ENCODE measurements around the gene TSPAN1.
A peak's percentile ranks its signal among the peaks of the same experiment; 100 is the strongest.

TSPAN1 gene

DNA sequence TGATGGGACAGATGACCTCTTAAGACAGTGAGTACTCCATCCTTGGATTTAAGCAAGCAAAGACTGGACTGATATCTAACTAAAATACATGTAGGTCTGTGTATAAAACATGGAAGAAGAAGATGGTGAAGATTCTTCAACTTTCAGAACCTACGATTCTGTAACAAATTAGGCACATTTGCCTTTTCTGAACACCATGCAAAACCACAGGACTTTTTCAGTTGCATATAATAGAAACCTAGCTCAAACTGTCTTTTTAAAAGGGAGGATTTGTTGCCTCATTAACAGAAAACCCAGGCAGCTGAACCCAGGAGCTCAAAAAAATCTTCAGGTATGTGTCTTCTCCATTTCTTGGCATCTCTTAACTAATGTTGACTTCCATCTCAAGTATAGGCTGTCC, 14.7 kb upstream of the TSPAN1 start:
- DNase-seq (ENCODE audit: low read depth in 2 of 2) = no peak

DNA sequence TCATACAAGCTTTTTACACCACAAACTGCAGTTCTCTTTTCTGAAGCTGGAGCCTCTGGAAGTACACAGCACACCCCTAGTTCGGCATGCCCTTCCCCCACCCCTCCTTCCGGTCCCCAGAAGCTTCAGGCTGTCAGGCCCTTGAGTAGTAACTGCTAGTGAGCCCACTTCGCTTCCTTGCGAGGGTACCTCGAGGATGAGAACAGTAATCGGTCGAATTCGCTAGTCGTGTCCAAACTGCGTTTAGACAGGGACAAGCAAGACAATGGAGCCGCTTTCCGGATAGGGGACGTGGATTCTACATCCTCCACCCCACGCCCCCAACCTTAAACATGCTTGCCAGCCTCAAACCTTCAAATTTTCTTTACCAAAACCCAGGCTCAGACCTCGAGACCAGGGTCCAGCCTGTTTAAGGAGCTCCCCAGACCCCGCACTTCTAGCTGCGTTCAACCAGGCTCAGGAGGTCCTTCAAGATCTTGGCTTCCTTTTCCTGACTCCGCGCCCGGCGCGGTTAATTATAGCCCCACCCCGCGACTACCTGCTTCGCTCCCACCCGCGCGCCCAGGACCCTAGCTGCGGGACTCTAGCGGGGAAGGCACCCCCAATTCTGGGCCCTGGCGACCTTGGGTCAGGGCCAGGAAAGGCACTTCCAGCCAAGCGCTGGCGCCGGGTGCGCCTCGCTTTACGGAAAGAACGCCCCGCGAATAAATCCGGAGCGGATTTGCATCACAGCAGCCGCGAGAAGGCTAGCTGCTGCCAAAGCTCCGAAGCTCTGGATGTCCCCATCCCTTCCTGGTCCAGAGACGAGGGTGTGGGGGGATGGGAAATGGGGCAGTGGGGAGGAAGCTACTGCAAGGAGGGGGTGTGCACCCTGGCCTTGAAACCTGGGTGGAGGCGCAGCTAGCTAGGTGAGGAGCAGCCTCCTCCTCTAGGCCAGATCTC, 8.1 kb upstream of the TSPAN1 start:
- DNase-seq (ENCODE audit: low read depth in 2 of 2) = peak; percentile 9 to 22

DNA sequence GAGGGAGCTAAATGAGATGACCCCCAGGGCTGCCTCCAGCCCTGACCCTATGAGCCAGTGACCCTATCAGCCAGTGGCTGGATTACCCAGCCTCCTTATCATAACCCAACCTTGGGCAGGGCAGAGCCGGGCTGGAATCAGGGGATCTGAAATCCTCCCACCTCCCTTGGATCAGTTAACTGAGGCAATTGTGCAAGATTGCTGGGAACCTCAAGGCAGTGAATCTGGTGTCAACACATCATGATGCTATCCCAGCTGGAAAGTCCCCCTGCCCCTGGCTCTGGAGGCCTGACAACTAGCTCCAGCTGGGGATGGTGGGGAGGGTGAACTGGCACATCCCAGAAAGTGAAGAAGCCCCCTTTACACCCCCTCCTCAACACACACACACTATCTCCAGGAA, 6.4 kb upstream of the TSPAN1 start:
- DNase-seq (ENCODE audit: low read depth in 2 of 2) = no peak

DNA sequence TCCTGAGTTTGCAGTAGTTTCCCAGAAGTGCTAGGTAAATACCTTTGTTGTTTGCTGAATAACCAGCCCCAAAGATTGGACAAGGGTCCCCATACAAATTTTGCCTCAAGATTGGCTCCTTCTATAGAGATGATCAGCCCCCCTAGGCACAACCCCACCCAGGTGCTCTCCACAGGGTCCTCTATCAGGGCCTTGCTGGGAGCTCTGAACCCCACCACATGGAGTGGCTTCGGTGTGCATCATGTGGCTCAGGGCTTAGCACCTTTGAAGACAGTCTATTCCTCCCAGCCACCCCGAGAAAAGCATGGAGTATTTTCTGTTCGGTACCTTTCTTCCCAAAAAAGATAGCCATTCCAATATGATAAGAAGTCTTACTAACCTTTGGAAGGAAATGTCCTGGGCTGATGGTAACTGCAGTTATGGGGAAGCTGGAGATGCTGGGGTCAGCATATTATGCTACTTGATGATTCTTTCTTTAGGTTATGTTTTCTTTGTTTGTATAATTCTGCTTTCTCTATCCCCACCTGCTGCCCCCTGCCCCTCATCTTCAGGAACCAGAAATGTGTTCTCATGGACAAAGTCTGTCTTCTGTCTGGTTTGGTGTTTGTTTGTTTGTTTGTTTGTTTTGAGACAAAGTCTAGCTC, 5.0 kb upstream of the TSPAN1 start:
- DNase-seq (ENCODE audit: low read depth in 2 of 2) = no peak

DNA sequence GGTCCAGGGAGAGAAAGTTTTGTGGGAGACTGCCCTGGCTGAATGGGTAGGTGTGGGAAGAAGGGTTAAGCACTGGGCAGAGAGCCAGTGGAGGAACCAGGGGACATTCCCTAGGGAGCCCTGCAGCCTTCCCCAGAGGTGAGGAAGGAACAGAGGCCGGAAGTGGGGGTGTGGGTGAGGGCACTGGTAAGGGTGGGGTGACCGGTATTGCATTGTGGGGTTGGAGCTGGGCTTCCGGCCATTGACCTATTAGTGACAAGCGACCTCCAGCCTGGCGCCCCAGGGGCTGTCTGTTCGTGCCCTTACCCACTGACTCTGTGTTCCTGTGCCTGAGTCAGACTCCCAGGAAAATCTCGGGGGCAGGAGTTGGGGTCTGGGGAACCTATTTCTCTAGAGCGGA, 3.5 kb upstream of the TSPAN1 start:
- DNase-seq (ENCODE audit: low read depth in 2 of 2) = no peak

DNA sequence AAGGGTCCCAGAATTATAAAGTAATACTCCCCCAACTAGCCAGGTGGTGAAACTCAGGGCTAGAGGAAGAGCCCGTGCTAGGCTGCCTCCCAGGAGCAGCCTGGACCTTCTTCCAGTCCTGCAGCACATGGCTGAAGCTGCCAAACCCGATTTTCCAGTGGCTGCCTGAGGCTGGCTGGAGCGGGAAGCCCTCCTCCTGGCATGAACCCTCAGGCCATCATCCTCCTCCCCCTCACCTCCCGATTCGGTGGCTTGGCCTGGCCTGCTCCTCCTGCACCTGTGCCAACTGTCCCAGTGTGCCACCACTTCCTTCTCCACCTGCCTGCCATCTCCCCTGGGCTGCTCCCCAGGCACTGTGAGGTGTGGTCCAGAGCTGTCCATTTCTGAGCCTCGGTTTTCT, 3.0 kb upstream of the TSPAN1 start:
- DNase-seq (ENCODE audit: low read depth in 2 of 2) = no peak

DNA sequence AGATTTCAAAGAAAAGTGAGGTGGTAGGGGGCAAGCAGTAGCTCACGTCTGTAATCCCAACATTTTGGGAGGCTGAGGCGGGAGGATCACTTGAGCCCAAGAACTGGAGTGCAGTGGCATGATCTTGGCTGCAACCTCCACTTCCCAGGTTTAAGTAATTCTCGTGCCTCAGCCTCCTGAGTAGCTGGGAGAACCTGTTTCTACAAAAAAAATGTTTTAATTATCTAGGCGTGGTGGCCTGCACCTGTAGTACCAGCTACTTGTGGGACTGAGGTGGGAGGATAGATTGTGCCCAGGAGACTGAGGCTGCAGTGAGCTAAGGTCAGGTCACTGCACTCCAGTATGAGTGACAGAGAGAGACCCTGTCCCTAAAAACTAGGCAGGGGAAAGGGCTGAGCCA, 2.6 kb upstream of the TSPAN1 start:
- no peak for DNase-seq (ENCODE audit: low read depth in 2 of 2)

DNA sequence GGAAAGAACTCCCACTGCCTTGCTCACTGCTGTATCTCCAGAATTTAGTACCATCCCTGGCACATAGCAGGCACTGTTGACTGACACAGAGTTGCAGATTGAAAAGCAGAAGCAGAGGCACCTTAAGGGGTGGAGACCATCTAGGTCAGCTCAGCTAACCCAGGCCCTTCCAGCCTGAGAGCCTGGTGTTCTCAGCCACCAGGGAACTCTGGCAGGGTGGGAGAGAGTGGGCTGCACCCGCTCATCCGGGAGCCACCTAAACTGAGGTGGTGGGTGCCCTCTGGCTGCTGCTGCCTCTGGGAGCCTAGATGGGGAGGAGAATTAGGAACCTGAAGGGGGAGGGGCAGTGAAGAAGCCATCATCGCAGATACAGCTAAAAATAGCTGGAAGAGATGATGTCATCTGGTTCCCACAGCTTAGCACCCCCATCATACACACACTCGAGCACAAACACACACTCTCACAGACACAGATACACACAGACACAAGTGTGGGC, 1.5 kb upstream of the TSPAN1 start:
- DNase-seq (ENCODE audit: low read depth in 2 of 2) = no peak

DNA sequence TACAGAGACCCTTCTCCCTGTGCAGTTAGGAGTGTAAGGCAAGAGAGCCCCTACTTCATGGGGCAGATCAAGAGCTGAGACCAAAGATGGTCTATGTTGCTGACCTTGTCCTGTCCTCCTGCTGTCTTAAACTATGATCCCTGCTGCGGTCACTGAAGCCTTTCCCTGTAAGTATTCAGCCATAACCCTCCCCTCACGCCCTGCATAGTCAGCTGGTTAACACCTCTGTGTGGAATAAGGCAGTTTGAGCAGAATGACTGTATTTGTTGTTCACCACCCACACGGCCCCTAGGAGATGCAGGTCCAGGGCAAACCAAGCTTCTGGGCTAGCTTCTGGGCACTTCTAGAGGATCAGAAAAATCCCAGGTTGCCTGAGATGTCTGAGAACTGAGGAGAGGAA, 356 bp downstream of the TSPAN1 start:
- no peak for DNase-seq (ENCODE audit: low read depth in 2 of 2)

DNA sequence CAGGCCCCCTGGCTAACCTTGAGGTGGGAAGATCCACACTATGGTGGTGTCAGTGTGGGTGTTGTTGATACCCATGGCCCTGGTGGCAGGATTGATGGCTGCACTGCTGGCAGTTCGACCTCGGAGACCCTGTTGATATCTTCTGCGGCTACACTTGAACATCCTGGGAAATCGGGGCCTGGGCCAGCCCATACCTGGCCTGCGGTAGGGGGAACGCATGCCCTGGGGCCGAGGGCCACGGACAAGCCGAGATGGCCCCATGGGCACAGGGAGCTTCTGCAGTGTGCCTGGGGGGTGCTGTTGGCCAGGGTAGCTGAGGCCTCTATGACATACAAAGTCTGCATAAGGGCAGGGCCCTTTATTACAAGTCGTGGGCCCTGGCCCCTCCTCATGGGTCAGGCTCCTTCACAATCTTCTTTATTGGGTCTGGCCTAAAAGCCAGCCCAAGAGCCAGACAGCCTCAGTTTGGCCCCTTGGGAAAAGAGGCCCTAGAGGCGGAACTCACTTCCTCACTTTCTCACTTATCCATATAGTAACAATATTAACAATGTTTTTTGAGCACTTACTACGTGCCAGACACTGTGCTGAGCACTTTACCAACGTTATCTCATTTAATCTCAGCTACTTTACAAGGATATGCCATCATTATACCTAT, 1.5 kb downstream of the TSPAN1 start, which contains the start of gene P3R3URF:
Gene P3R3URF (minus strand): TSS at position 278 of the 655 bp plus-strand sequence. CDS start 17 bp downstream, at position 261.
- no peak for DNase-seq (ENCODE audit: low read depth in 2 of 2)

DNA sequence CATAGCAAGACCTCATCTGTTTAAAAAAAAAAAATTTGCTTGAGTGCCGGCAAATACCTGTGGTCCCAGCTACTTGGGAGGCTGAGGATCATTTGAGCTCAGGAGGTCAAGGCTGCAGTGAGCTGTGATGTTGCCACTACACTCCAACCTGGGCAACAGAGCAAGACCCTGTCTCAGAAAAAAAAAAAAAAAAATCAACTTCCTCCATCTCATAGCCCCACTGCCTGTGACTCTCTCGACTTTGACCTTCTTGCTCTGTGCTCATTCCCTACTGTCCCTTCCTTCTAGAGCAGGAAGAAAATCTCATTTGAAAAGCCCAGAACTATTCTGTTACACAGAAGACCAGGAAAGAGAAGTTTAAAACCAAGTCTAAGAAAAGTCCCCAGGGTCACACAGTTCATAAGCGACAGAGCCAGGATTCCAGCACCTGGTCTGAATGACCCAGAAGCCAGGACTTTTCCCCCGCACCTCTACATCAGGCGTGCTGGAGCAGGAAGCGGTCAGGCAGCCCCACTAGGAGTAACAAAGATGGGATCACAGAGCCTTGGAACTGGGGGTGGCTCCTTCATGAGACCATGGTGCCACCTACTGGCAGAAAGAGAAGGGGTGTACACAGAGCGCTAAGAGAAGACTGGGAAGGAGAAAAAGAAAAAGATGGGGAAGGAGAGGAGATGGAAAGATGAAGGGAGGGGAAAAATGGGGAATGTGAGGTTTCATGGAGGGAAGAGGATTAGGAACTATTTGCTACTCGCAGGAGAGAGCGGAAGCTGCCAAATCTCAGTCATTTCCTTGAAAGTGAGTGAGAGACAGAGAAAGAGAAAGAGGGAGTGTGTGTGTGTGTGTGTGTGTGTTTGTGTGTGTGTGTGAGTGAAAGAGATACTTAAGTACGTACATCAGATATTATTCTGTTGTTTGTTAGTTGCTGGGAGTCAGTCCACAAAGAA, 4.5 kb downstream of the TSPAN1 start:
- DNase-seq (ENCODE audit: low read depth in 2 of 2) = peak; percentile 35 to 50

DNA sequence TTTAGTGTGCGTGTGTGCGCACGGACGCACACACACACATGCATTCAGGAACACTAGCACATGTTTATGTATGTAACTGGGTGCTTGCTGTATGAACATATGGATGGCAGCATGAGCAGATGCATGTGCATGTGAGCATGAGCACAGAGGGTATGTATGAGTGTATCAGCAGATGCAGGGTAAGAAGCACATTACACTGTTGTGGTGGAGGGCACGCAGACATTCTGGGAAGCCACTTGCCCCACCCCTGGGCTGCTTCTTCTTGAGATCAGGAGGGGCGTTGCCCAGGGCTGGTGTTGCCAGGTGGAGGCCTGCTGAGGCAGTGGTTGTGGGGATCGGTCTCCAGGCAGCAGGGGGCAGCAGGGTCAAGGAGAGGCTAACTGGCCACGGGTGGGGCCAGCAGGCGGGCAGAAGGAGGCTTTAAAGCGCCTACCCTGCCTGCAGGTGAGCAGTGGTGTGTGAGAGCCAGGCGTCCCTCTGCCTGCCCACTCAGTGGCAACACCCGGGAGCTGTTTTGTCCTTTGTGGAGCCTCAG, 5.3 kb downstream of the TSPAN1 start:
- DNase-seq (ENCODE audit: low read depth in 2 of 2) = no peak

DNA sequence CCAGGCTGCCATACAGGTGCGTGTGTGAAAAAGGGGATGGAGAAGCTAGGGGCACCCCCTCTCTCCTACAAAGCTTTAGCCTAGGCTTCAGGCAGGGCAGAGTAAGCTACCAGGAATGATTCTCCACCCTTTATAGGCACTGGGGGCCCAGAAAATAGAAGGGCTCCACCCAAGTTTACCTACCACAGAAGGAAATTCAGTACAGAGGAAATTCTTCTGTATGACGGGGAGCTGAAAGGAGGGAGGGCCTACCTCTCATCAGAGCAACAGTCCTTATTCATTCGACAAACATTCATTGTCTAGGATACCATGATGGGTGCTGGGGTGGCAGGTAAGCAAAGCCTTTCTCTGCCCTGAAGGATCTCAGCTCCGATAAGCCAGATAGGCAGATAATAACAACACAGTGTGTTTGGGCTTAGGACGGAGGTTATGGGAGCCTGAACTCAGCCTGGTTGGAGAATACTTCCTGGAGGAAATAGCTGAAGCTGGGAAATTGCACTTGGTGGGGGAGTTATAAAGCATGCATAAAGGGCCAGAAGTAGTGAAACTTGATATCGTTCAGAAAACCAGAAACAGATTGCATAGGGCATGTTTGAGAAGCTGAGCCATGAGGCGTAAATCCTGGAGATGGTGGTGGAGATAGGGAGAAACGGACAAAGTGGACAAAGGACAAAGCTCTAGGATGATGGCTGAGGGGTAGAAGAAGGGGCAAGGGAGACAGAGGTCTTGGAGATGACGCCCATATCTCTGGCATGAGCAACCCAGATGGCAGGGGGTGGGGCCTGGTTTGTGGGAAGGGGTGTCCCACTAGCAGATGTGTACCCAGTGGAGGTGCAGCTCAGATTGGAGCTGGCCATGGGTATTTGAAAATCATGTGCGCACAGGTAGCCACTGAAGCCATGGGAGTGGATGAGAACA, 6.7 kb downstream of the TSPAN1 start:
- DNase-seq (ENCODE audit: low read depth in 2 of 2) = no peak

DNA sequence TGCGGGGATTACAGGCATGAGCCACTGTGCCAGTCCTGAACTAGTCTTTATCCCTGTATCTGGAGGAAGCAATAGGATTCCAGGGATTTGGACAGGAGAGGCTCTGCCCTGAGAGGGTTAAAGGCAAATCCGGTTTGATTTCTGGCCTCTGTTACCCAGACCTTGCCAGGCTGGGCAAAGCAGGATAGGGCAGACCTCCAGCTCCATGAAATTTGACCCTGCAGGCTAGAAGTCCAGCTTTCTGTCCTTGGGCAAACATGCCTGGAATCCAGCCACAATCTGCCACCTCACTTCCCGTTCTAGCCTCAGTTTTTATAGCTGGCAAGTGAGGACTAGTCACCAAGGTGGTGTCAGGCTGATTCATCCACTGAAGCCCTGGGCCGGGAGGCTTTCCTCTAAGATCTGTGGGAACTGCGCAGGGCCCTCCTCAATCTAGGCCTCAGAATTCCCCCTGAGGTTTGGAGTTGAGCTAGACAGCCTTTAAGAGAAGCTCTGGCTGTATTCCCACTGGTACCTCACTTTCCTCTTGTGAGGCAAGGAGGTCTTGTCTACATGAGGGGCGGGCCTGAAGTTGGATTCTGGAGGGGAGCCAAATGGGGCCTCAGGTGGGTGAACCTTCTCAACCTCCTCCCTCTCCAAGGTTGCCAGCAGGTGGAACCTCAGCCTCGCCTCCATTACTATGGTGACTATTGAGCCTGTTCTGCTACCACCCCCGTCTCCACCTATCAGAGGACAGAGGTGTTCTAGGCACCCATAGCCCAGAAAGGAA, 8.4 kb downstream of the TSPAN1 start:
- DNase-seq (ENCODE audit: low read depth in 2 of 2) = no peak

DNA sequence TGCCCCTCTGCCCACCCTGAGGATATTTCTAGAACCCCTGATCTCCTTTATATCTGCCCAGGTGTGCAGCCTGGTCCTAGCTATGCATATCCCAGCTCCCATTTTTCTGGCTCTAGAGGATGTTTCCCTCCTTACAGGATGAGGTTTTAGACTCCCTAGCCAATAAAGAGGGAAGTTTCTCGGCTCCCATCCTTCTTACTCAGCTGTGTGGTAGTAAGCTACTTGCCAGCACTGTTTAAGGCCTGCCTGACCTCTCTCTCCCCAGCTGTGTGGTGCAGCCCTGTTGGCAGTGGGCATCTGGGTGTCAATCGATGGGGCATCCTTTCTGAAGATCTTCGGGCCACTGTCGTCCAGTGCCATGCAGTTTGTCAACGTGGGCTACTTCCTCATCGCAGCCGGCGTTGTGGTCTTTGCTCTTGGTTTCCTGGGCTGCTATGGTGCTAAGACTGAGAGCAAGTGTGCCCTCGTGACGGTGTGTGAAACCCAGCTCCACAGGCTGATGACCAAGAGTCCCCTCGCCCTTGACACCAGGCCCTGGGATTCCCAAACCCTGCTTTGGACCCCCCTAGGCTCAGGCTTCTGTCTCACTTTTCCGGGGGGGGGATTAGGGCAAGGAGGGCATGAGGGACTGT, 9.2 kb downstream of the TSPAN1 start:
- no peak for DNase-seq (ENCODE audit: low read depth in 2 of 2)

DNA sequence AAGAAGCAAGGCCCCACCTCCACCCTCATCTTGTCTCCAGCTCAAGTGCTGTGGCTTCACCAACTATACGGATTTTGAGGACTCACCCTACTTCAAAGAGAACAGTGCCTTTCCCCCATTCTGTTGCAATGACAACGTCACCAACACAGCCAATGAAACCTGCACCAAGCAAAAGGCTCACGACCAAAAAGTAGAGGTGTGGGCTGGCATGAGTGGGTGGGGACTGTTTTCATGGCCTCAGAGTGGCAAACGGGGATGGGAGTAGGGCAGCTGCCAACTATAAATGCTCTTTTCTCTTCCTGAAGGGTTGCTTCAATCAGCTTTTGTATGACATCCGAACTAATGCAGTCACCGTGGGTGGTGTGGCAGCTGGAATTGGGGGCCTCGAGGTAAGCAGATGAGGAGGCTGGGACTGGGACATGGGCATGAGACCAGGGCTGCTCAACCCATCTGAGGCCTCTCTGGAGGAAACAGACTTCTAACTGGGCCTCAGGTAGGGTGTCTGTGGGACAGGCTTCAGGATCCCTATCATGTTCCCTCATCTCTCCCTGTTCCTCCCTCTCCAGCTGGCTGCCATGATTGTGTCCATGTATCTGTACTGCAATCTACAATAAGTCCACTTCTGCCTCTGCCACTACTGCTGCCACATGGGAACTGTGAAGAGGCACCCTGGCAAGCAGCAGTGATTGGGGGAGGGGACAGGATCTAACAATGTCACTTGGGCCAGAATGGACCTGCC, 10.2 kb downstream of the TSPAN1 start:
- DNase-seq (ENCODE audit: low read depth in 2 of 2) = peak; percentile 29 to 46

DNA sequence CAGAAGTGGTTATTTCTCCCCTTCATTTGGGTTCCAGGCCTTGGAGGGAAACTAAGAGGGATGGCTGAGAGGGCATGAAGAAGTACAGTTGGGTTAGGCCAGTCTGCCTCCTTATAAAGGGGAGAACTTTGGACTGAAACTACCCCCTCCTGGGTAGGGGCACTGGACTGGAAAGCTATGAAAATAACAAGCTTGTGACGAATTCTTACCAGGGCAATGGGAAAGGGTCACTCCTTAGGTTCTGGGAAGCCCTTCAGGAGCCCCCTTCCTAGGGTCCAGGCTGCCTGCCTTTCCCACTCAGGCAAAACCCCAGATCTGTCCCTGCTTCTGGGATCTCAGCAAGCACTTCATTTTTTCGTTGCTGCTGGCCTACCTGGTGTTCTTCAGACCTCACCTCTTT, 11.2 kb downstream of the TSPAN1 start:
- DNase-seq (ENCODE audit: low read depth in 2 of 2) = no peak

Data from stimulated activated CD4-positive, alpha-beta T cell treated with anti-CD3 and anti-CD28 coated beads, Interleukin-12 subunit alpha, Interleukin-12 subunit beta, amount 100 ng/mL, for 24 hours (primary cell).